GM18519 (cell line): ENCODE measurements around the gene PDZD7.

ENCODE experiments used
- ATAC-seq: cut with Tn5 transposase; IDR thresholded peaks from one replicate; pipeline ENCODE4 v1.9.1; 2021; ENCODE audit warnings: mild to moderate bottlenecking, moderate library complexity; ENCODE audit not compliant: unreplicated experiment, low FRiP score

Gene PDZD7

DNA sequence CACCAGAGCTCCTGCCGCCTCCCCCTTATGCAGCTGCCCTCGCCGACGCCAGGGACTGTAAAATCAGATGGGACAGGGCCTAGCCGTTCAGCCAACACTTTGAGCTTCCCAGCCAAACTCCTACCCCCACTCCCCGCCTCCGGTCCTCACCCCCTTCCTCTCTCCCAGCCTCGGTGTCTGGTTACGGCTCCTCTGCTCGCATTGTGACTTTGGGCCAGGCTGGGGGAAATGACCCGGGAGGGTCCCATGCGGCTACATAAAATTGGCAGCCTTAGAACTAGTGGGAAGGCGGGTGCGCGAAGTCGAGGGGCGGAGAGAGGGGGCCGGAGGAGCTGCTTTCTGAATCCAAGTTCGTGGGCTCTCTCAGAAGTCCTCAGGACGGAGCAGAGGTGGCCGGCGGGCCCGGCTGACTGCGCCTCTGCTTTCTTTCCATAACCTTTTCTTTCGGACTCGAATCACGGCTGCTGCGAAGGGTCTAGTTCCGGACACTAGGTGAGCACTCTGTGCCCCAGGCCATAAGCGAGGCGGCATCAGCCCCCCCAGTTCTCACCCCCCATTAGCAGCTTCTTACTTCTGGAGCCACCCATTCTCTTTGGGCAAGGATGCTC is 30.8 kb upstream of the PDZD7 start, which contains the start of gene KAZALD1:
TSS of gene KAZALD1 (plus strand) at position 366 of the 608 bp plus-strand sequence. CDS start 604 bp downstream, outside the sequence.
- no peak for ATAC-seq

DNA sequence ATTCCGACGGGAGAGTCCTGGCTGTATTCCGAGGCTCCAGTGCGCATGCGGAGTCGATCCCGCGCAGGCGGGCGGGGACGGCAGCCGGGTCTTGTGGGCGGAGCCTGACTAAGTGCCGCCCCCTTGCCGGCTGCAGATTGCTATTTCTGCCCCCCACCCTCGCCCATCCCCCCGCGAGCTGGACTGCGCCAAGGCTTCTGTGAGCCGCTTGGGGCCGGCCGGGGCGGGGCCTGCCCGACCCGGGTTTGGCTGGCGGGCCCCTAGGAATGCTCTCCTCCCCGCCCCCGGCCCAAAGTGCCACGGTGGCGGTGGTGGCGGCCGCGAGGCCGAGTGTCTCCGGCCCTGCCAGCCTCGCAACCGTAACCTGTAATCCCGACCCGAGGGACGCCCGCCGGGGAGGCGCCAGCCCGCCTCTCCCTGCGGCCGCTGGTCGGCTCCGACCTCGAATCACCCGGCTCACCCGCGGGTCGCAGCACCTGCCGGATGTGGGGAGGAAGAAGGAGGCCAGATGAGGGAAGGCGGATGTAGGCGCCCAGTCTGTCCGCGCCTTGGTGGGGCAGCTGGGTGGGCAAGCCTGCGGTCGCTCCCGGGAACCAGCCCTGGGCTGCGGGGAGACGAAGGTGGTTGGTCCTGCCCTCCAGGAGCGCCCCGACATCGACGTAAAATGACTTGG is 30.2 kb upstream of the PDZD7 start:
- ATAC-seq, result peak; percentile 38

DNA sequence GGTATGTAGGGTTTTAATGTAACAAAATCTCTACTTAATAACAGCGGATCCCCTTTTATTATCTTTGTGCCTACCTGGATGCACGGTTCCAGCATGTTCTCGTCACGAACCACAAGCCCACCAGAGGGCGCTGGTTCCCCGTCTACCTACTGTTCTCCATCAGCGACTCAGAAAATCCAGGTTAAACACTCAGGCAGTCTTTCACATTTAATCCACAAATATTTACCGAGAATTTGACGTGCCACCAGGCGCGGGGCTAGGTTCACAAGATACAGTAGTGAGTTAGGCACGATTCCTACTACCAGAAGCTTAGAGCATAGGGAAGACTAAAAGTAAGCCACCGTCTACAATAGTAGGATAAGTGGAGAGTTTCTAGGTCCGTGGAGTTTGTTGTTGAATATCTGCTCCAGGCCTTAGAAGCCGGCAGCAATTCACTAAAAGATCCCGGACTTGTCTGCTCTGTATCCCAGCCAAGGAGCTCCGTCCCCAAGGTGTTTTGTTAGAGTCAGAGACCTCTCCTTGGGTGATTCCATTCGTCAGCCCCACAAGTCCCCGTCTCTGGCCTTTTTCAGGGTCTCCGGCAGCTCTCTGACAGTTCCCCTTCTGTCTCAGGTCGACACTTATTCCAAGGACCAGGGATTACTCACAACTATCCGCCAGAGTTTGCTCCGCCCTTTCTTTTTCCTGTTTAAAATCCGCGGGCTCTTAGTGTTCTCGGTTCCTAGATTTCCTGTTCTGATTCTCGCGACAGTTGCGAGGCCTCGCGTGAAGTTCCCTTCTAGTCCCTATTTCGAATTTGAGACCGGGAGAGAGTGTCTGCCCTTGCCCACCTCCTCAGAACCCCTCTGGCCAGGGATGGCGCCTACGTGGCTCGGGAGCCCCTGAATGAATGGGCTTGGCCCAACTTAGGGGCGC is 29.4 kb upstream of the PDZD7 start:
- ATAC-seq, result peak; percentile 32

DNA sequence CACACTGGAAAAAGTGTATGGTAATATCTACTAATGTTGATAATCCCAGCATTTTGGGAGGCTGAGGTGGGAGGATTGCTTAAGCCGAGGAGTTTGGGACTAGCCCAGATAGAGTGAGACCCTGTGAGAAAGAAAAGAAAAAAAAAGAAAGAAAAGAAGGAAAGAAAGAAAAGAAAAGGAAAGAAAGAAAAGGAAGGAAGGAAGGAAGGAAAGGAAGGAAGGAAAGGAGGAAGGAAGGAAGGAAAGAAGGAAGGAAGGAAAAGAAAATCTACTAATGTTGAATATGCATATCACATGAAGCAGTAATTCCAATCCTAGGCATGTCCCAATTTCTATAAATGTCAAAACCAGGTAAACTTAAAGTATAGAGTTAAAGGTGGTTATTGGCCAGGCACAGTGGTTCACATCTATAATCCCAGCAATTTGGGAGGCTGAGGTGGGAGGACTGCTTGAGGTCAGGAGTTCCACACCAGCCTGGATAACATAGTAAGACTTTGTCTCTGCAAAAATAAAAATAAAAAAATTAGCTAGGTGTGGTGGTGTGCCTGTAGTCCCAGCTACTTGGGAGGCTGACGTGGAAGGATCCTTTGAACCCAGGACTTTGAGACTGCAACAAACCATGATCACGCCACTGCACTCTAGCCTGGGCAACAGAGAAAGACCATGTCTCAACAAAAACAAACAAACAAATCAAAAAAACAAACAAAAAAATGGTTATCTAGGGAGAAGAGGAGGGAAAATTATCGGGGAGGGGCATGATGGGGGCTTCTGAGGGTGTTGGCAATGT is 25.6 kb upstream of the PDZD7 start:
- no peak for ATAC-seq

DNA sequence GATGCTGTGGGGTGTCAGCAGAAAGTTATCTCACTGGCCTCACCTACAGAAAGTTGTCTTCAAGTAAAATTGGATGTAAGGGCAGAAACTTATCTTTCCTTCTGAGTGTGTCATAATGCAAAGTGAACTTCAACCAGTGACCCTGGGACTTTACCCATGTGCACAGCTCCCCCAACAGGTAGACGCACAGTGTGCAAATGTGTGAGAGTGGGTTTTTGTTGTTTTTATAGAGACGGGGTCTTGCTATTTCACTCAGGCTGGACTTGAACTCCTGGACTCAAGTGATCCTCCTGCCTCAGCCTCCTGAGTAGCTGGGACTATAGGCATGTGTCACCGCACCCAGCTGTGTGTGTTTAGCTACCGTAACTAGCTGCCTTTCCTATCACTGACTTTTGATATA is 24.5 kb upstream of the PDZD7 start:
- no peak for ATAC-seq

DNA sequence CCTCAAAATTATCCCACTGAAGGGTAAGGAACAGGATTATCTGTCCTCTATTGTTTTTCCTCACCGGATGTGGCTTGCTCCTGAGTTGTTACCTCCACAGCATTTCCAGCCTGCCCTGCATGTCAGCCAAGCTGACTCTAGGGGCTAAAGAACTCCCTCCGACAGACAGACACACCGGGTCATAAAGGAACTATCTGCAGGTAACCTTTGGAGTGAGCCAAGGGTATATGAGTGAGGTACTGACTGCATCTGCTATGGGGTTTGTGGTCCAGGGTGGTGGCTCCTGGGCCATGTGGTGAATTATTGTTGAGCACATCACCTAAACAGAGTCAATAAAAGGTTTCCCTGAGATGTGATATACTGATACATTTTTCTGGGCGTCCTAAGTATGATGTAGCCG is 23.9 kb upstream of the PDZD7 start:
- no peak for ATAC-seq

DNA sequence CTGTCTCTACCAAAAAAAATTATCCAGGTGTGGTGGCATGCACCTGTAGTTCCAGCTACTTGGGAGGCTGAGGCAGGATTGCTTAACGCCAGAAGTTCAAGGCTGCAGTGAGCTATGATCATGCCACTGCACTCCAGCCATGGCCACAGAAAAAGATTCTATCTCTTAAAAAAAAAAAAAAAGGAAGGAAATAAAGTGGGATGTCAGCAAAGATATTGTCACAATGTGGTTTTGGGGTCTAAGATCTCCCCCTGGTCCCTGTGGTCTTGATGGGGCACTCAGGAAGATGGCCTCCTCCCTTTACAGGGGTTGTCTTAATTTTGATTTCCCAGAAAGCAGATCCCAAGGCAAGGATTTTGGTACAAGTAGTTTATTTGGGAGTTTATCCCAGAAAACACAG is 23.4 kb upstream of the PDZD7 start:
- ATAC-seq, result no peak

DNA sequence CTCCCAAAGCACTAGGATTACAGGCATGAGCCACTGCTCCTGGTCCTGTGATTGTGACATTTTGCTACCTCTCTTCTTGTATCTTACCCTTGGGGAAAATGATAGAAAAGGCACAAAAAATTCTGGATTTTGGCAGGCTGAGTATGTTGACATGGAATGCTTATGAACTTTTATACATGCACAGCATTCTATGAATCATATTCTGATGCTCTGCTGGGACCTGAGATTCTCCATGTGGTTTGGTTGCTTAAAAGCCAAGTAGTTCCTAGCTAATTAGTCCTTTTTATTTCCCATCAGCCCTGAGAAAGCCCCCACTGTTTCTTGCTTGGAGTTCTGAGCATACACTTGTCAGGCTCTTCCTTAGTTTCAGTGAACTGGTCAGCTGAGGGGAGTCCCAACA is 22.6 kb upstream of the PDZD7 start:
- ATAC-seq, result no peak

DNA sequence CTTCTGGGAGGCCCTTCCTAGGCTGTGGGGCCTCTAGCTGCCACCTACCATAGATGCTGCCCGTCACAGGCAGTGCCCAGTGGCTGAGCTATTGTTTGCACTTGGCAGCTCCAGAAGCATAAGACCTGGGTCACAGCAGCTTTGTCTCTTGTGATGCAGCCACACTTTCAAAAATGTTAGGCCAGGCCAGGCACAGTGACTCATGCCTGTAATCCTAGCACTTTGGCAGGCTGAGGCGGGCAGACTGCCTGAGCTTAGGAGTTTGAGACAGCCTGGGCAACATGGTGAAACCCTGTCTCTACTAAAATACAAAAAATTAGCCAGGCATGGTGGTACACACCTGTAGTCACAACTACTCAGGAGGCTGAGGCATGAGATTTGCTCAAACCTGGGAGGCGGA is 21.4 kb upstream of the PDZD7 start:
- no peak for ATAC-seq

DNA sequence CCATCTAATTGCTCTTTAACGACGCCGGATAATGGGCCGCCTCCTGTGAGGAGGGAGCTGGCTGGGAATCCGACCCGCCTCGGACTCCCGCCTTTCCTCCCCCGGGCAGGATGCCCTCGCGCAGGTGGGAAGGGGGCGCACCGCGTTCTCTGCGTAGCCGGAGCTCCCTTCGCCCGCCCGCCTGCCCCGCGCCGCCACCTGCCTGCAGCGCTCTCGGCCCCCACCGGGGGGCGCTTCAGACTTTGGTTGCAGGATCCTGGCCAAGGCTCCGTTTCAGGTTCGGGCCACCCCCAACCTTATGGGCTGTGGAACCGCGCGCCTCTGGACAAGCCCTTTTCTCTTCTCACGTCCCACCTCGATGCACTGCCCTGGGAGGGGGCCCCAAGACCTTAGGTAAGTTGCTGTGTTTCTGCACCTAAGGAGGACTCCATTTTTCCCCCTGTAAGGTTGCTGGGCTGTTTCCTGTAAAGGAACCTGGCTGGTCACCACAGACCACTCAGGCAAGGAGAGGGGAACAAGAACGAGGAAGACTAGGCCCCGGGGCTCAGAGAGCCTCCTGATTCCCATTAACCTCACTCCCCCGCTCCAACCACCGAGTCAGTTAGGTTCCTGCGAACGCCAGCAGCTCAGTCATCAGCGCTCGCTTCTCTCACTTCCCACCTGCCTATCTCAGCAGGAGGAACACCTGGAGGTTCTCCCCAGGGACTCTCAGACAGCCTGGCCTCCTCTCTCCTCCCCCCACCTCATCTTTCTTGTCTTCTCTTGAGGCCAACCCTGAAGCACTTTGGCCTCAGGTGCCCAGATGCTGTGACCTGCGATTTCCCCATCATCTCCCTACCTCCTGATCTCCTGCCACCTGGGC is 19.5 kb upstream of the PDZD7 start:
- ATAC-seq, result no peak

DNA sequence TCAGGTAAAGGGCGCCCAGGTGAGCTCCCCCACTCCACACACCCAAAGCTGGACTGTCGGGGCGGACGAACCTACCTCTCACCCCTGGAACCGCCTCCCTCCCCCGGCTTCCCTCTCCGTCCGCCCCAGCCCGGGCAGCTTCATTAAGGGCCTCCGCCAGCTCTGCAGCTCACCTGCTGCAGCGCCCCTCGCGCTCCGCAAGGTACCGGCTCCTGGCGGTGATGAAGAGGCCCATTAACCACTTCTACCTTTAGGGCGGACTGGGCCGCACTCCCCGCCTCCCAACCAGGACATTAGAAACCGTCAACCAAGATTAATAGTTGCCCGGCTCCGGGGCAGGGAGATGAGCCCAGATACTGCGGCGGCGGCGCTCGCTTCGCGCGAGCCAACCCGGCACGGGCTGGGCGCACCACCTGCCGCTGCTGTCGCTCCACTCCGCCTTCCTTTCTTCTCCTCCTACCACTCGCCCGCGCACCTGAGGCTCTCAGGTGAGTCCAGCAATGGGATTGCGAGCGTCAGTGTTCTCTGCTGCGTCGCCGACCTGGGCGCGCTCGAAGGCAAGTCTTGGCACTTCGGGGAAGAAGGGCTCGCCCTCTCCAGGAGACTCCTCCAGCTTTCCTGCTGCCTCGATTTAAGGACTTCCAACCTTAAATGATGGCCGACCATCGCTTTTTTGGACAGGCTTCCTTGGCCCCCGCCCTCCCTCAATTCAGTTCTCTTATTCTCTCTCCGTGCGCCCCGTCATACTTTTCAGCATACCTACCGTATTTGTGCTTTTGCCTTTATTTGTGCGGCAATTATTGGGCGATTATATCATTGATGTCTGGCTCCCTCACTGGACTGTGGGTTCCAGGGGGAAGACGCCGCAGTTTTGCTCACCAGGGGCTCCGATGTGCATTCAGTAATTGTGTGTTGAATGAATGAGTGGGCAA is 17.3 kb upstream of the PDZD7 start:
- no peak for ATAC-seq

DNA sequence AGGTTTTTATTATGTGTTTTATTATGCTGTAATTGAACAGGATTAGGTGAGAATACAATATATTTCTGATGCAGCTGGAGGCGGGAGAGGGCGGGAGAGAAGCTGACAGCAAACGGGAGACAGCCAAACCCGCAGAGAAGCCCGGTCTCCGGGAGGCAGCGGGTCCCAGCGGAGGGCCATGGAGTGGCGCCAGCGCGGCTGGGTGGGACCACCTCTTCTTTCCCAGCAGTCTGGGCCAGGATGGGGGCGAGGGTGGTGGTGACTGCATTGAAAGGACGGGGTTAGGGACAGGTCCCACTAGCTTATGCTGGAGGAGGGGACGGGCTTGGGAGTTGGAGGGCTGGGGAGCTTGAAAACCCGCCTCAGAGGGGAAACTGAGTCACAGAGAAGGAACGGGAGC is 16.3 kb upstream of the PDZD7 start:
- no peak for ATAC-seq

DNA sequence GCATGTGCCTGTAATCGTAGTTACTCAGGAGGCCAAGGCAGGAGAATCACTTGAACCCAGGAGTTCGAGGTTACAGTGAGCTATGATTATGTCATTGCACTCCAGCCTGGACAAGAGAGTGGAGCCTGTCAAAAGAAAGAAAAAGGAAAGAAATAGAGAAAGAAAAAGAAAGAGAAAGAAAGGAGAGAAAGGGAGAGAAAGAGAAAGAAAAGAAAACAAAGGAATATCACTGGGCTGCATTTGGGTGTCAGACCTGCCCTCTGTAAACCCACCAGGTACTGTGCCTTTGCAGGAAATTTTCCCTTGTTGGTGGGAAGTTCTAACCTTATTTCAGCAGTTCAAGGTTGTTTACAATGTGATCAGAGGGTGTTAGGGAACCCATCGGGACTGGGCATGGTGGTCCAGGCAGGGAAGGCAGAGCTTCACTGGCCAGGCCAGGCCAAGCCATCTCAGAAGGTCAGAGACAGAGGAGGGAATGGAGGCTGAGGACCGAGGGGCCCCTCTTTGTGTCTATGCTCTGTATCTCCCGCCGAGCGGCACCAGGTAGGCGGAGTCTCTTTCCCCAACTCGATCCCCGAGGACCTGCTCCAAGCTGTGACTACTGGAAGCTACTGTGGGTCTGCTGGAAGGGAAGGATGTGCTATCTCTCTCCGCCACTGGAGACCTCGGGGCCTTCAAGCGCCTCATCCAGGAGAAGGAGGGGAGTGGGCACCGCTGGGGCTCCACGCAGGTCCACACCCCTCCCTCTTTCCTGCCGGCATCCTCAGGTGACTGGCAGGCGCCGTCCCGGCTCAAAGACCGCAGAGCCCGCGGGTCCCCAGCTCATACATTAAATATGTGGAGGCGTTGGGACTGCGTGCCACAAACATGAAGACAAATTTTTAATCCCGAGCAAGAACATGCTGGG is 15.7 kb upstream of the PDZD7 start:
- ATAC-seq, result no peak

DNA sequence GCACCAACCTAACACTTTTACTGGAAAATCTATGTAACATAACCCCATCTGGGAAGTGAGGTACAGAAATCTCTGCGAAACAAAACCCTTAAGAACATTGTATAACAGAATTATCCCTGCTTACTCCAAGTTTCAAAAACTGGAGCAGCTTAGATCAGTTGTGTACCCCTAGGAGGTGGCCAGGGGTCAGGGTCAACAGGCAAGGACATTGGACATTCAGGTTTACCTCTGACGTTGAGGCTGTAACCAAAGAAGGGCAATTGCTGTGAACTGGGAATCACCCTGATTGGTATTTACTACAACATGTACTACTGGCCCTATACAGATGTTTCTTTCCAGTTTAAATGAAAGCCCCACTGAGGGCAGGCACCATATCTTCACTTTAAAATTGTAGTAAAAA is 13.2 kb upstream of the PDZD7 start:
- no peak for ATAC-seq

DNA sequence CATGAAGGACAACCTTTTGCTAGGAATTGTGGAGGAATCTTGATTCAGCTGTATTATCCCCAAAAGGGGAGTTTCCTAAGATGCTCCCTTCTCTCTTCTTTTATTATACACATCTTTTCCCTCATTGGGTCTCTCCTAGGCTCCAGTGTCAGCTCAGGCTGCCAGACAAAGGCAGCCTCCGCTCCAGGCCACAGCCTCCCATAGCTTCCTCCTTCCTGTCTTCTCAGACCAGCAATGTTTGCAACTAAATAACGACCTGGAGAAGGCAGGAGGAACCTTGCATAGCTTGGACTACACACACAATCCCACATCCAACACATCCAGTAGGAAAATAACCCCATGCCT is 12.4 kb upstream of the PDZD7 start:
- ATAC-seq, result no peak

DNA sequence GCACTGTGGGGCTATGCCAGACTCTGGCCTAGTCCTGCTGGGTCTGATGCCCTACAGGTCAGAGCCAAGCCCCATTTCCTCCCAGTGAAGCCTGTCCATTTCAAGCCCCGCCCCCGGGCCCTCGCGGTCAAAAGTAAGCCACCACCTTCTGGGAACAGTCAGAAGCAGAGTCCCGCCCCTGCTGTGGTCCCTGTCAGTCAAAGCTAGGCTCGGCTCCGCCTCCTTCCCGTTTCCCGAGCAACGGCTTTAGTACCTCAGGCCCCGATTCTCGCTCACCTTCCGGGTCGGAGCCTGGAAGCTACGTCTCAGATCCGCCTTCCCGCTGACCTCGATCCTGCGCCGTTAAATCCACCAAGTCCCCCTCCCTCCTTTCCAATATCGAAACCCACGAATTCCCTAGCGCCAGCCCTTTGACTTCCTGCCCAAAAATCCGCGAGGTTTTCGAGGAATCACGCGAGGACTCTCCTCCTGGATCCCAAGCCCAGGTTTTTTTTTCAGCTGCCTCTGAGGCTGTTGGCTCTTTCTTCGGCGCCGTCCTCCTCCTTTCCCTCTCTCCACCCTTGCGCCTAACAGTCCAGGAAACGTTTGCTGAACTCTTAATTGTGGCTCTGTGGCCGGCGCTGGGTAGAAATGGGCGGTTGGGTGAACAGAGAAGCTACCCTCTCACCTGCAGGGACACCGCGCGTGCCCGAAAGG is 11.9 kb upstream of the PDZD7 start:
- ATAC-seq, result peak; percentile 82

DNA sequence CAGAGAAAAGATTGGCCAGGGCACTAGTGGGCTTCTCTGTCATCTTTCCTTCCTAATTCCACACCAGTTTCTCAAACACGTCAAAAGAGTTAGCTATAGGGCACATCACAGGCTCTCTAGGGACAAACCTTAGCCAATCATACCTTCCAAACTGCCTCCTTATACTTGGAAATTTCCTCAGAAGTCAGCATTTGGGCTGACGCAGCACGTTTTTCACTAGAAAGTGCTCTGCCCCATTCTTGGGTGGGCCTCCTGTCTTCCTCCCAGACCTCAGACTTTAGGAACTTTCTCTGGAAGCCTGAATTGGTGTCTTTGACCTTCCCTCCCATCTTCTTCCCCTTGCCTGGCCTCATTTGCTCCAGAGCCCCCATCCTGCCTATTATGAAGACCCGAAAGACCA is 11.2 kb upstream of the PDZD7 start:
- ATAC-seq, result no peak
